Hepatocyte (in vitro differentiated cells): ENCODE results near the gene FOXA1.

Experiments
- CTCF ChIP-seq: fragments of 200-600 bp; sonication (generic); IDR thresholded peaks from 2 replicates; pipeline ENCODE4 v1.5.1; 2016; ENCODE audit warnings: antibody characterized with exemption, mild to moderate bottlenecking; ENCODE audit not compliant: poor library complexity
- EZH2phosphoT487 ChIP-seq: fragments of 200-600 bp; sonication (generic); IDR thresholded peaks from one replicate; pipeline ENCODE4 v1.6.1; 2018; ENCODE audit warnings: antibody characterized with exemption, mild to moderate bottlenecking, low read depth, moderate library complexity; ENCODE audit not compliant: unreplicated experiment, severe bottlenecking

GRCh38 chr14:37588956-37589714 is 5.9 kb downstream of the FOXA1 start:
- TF ChIP-seq CTCF (no peak), EZH2phosphoT487 (peak; percentile 82)
